SK-N-SH (cell line): ENCODE data around the gene PPP2R2B. TPM values are rescaled to one million over a fixed set of nuclear protein-coding genes. Genes with fewer than 3 reads are reported as not detected.

Source experiments
- CTCF ChIA-PET: fragments of 300-600, 350-600 bp; formaldehyde crosslinking; extraction: SDS; loops from one replicate; lab custom pipeline; 2021; lab: Yijun Ruan, JAX
- POLR2A ChIA-PET: fragments of 350-600 bp; sonication (Branson Sonifier 250); formaldehyde crosslinking; extraction: SDS; loops from one replicate; lab custom pipeline; 2020; ENCODE audit warnings: antibody characterized with exemption, inconsistent platforms; lab: Yijun Ruan, JAX
- DNase-seq: peaks from one replicate; pipeline ENCODE4 v3.0.0; 2012
- H2AFZ ChIP-seq: fragments of 200-600 bp; sonication (generic); 2 replicates; pipeline ENCODE4 v1.8.1; 2016; ENCODE audit warnings: antibody characterized with exemption, mild to moderate bottlenecking, low read depth
- H3F3A ChIP-seq: fragments of 200-600 bp; sonication (generic); replicated peaks from 2 replicates; pipeline ENCODE3; 2016; ENCODE audit warnings: antibody characterized with exemption, mild to moderate bottlenecking; ENCODE audit not compliant: insufficient read depth
- H3K27ac ChIP-seq, 2 experiments: fragments of 200-500 bp in 1 of 2; fragments of 200-600 bp in 1 of 2; sonication (Bioruptor generic) in 1 of 2; sonication (generic), shearing (Covaris generic) in 1 of 2; 2 replicates each; pipeline versions ENCODE4 v1.5.1 to v1.6.1; 2014 to 2016; ENCODE audit warnings: low read depth in 2 of 2, inconsistent platforms in 1 of 2, low read length in 1 of 2, mild to moderate bottlenecking in 1 of 2, mixed read lengths in 1 of 2
- H3K27me3 ChIP-seq: fragments of 200-600 bp; sonication (generic), shearing (Covaris generic); 2 replicates; pipeline ENCODE4 v1.6.1; 2016; ENCODE audit warnings: mixed run types; ENCODE audit not compliant: insufficient read depth
- H3K36me3 ChIP-seq, 2 experiments: fragments of 200-500 bp in 1 of 2; fragments of 200-600 bp in 1 of 2; sonication (Bioruptor generic) in 1 of 2; sonication (generic) in 1 of 2; replicated peaks in 1 of 2; 2 replicates each; pipeline versions ENCODE3 to v1.5.1; 2014 to 2016; ENCODE audit warnings: low read length in 1 of 2, mild to moderate bottlenecking in 1 of 2; ENCODE audit not compliant: insufficient read depth in 2 of 2, control insufficient read depth in 1 of 2
- H3K4me1 ChIP-seq, 2 experiments: fragments of 200-500 bp in 1 of 2; fragments of 200-600 bp in 1 of 2; sonication (Bioruptor generic) in 1 of 2; sonication (generic), shearing (Covaris generic) in 1 of 2; 2 replicates each; pipeline versions ENCODE4 v1.5.1 to v1.6.1; 2014 to 2016; ENCODE audit warnings: low read depth in 1 of 2, low read length in 1 of 2, mixed run types in 1 of 2; ENCODE audit not compliant: insufficient read depth in 2 of 2, control insufficient read depth in 1 of 2
- H3K4me2 ChIP-seq: fragments of 200-600 bp; sonication (generic), shearing (Covaris generic); 2 replicates; pipeline ENCODE4 v1.6.1; 2017; ENCODE audit warnings: mixed run types
- H3K4me3 ChIP-seq, 2 experiments: fragments of 200-500 bp in 1 of 2; fragments of 200-600 bp in 1 of 2; sonication (Bioruptor generic) in 1 of 2; sonication (generic), shearing (Covaris generic) in 1 of 2; 2 replicates each; pipeline versions ENCODE4 v1.5.1 to v1.8.1; 2014 to 2016; ENCODE audit warnings: low read depth in 2 of 2, inconsistent platforms in 1 of 2, low read length in 1 of 2, mild to moderate bottlenecking in 1 of 2, mixed read lengths in 1 of 2, moderate library complexity in 1 of 2
- H3K79me2 ChIP-seq: fragments of 200-600 bp; sonication (generic); 2 replicates; pipeline ENCODE4 v1.8.1; 2017; ENCODE audit warnings: mild to moderate bottlenecking; ENCODE audit not compliant: insufficient read depth
- H3K9ac ChIP-seq: fragments of 200-600 bp; sonication (generic); 2 replicates; pipeline ENCODE4 v1.6.1; 2017; ENCODE audit warnings: mixed run types
- H3K9me2 ChIP-seq: fragments of 200-600 bp; sonication (generic); 2 replicates; pipeline ENCODE4 v1.6.1; 2017; ENCODE audit warnings: mixed run types
- H3K9me3 ChIP-seq: fragments of 200-600 bp; sonication (generic); 2 replicates; pipeline ENCODE4 v1.6.1; 2017; ENCODE audit warnings: mixed run types, mild to moderate bottlenecking, moderate library complexity
- H4K20me1 ChIP-seq: fragments of 200-600 bp; sonication (generic); 2 replicates; pipeline ENCODE4 v1.6.1; 2017; ENCODE audit warnings: mild to moderate bottlenecking, mixed run types; ENCODE audit not compliant: insufficient read depth
- CTCF ChIP-seq: fragments of 200-600 bp; sonication (generic); IDR thresholded peaks from 2 replicates; pipeline ENCODE4 v1.6.1; 2017; ENCODE audit warnings: antibody characterized with exemption, mild to moderate bottlenecking, moderate library complexity
- ELF1 ChIP-seq: IDR thresholded peaks from 2 replicates; pipeline ENCODE4 v1.4.0; 2012
- EP300 ChIP-seq, 2 experiments: IDR thresholded peaks; 2 replicates each; pipeline versions ENCODE4 v1.4.0 to v1.6.1; 2012; ENCODE audit warnings: borderline replicate concordance in 1 of 2, low read depth in 1 of 2, low read length in 1 of 2
- EZH2phosphoT487 ChIP-seq: fragments of 200-600 bp; sonication (generic); IDR thresholded peaks from 2 replicates; pipeline ENCODE4 v1.6.1; 2017; ENCODE audit warnings: low read depth, mixed run types, mild to moderate bottlenecking, antibody characterized with exemption, moderate library complexity, borderline replicate concordance
- FOXJ3 ChIP-seq: sonication (generic); formaldehyde crosslinking; IDR thresholded peaks from 2 replicates; pipeline ENCODE4 v1.5.1; 2020; ENCODE audit warnings: mild to moderate bottlenecking, missing genetic modification reagents
- IRF3 ChIP-seq: fragments of 150-350 bp; IDR thresholded peaks from 2 replicates; pipeline ENCODE4 v1.6.1; 2016; ENCODE audit warnings: mild to moderate bottlenecking, low read depth, low read length
- JUND ChIP-seq: IDR thresholded peaks from 2 replicates; pipeline ENCODE4 v1.4.0; 2012
- MEF2A ChIP-seq: IDR thresholded peaks from 2 replicates; pipeline ENCODE4 v1.4.0; 2012; ENCODE audit warnings: low read depth, borderline replicate concordance
- MXI1 ChIP-seq: IDR thresholded peaks from 2 replicates; pipeline ENCODE4 v1.6.1; 2012; ENCODE audit warnings: mild to moderate bottlenecking, low read depth, low read length, improper control_type of control experiment
- PBX3 ChIP-seq: IDR thresholded peaks from 2 replicates; pipeline ENCODE4; 2012
- RCOR1 ChIP-seq: fragments of 150-350 bp; IDR thresholded peaks from 2 replicates; pipeline ENCODE4 v1.6.1; 2017; ENCODE audit warnings: antibody characterized with exemption, low read length
- RXRA ChIP-seq: IDR thresholded peaks from 2 replicates; pipeline ENCODE4 v1.4.0; 2012; ENCODE audit warnings: low read depth, mild to moderate bottlenecking, borderline replicate concordance
- SIN3A ChIP-seq: IDR thresholded peaks from 2 replicates; pipeline ENCODE4 v1.6.1; 2012; ENCODE audit warnings: low read depth, mild to moderate bottlenecking, low read length, moderate library complexity, borderline replicate concordance
- SMC3 ChIP-seq: IDR thresholded peaks from 2 replicates; pipeline ENCODE4 v1.6.1; 2012; ENCODE audit warnings: low read depth, low read length, improper control_type of control experiment
- TAF1 ChIP-seq: IDR thresholded peaks from 2 replicates; pipeline ENCODE4 v1.6.1; 2012; ENCODE audit warnings: low read depth, mild to moderate bottlenecking, low read length, moderate library complexity, borderline replicate concordance
- TCF12 ChIP-seq: IDR thresholded peaks from 2 replicates; pipeline ENCODE4 v1.4.0; 2012
- TEAD4 ChIP-seq: IDR thresholded peaks from 2 replicates; pipeline ENCODE4 v1.4.0; 2012; ENCODE audit warnings: mild to moderate bottlenecking, borderline replicate concordance; ENCODE audit not compliant: insufficient read depth
- WGBS: methylation state at CpG from one replicate; pipeline ENCODE4 v1.1.6; 2017; ENCODE audit warnings: low lambda C conversion rate; 5-methylcytosine and 5-hydroxymethylcytosine counted together
- polyA plus RNA-seq, 3 experiments: library from polyadenylated mRNA; depleted of rRNA; stranded (reverse); fragments of >200 nt; gene quantifications; 2 replicates each; pipeline ENCODE4 v1.2.3, GENCODE V29; 2012

The PPP2R2B gene
- polyA plus RNA-seq, 1 of the 3 experiments (the other 2 are of a cell fraction), result 11.4 TPM

GRCh38 chr5:146589028-146589345 lies 289.6 kb downstream of the PPP2R2B start:
- H3K4me1 ChIP-seq, result no peaks in the 10 kb centered on the region
- H3K9me2 ChIP-seq, result no peaks in the 10 kb centered on the region
- no peak for DNase-seq
- H3F3A ChIP-seq, result no peaks in the 10 kb centered on the region
- CTCF ChIA-PET, result interaction anchor here (1.0 to 1.8 kb wide), 4 partner anchors 15 to 379 kb away, joined by 3 to 5 read pairs (median 3); no protein-coding TSS in a partner anchor
- H3K27me3 ChIP-seq, result no peaks in the 10 kb centered on the region
- H3K4me2 ChIP-seq, result no peak overlapping the region
- H3K4me3 ChIP-seq, result no peak overlapping the region
- peaks cover 0 to 12% of the 10 kb centered on the region in 2 experiments for H3K36me3 ChIP-seq
- TF ChIP-seq RCOR1 (no peak), SIN3A (no peak), TEAD4 (no peak), TCF12 (no peak), PBX3 (no peak), IRF3 (no peak), JUND (no peak), EZH2phosphoT487 (no peak), CTCF (no peak), RXRA (no peak), TAF1 (no peak), MXI1 (no peak), SMC3 (no peak), EP300 (IDR thresholded peaks at IDR 0.05; ENCODE audit: borderline replicate concordance in 1 of 2, low read depth in 1 of 2, low read length in 1 of 2) (no peak), ELF1 (no peak), MEF2A (no peak), FOXJ3 (no peak)
- WGBS, result 68% methylated on average over 3 of the region's 3 CpGs
- POLR2A ChIA-PET, result no interaction called here
- no peak overlapping the region for H3K9ac ChIP-seq
- no peaks in the 10 kb centered on the region for H3K79me2 ChIP-seq
- no peaks in the 10 kb centered on the region for H4K20me1 ChIP-seq
- no peaks in the 10 kb centered on the region for H3K9me3 ChIP-seq
- H3K27ac ChIP-seq, result no peak overlapping the region; a peak in 1 of 4 replicates
- no peak overlapping the region for H2AFZ ChIP-seq
